HG03575 (cell line): Measurements from ENCODE around the gene PPP2CA.
"Not testable (repeated sequence)": the region's sequence is repeated elsewhere in the genome, so short reads cannot be mapped to it uniquely, and the experiment has no call there.

Source experiments
- ATAC-seq: cut with Tn5 transposase; IDR thresholded peaks from one replicate; pipeline ENCODE4 v1.9.1; 2021; ENCODE audit not compliant: unreplicated experiment, insufficient number of reproducible peaks, low FRiP score; ENCODE audit errors: extremely low read depth

PPP2CA gene

GRCh38 chr5:134225780-134226440 is at the start of gene PPP2CA:
TSS of gene PPP2CA (minus strand) at chr5:134226073. CDS start at chr5:134225861, 212 bp downstream.
- peak; percentile 64 for ATAC-seq

DNA sequence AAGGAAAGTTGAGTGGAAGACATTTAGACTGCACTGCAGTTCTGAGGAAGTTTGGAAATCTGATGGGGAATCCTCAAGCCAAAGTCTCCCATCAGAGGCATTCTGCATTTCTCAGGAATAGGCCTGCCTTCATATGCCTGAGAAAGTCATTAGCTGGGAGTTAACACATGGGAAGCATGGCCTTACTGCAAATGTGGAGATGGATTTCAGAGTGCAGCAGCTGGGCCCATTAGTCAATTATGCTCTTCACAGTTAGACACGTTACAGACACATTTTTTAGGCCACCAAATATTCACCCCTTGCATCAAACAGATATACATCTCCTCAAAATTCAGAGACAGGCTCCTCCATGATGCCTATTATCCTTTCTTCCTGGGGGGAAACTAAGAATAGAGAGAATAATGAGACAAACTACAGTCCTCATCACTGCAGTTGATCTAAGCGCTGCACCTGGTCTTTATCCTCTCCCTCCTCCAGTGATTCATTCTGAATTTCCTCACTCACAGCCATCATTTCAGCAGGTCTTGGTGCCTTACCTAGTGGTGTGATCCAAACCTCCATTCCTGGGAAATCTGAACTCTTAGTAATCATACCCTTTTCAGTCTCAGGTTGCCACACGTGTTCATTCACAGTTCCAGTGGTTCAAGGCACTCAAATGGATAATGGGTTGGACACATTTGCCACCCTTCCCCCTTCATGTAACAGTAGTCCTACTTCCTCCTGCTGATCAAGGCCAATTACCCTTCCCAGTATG is 47.9 kb upstream of the PPP2CA start:
- no peak for ATAC-seq

- no peak for ATAC-seq
These were observed 45.2 kb upstream of the PPP2CA start for GRCh38 chr5:134271059-134271458.

DNA sequence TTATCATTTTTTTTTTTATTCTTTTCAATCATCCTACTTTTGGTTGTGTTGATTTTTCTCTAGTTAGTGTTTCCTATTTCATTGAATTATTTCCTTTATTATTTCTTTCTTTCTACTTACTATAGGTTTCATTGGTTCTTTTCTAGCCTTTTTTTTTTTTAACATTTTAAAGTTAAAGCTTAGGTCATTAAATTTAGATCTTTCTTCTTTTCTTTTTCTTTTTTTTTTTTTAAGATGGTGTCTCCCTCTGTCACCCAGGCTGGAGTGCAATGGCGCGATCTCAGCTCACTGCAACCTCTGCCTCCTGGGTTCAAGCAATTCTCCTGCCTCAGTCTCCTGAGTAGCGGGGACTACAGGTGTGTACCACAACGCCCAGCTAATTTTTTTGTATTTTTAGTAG is 43.0 kb upstream of the PPP2CA start:
- ATAC-seq: no peak

GRCh38 chr5:134268019-134268601 is 42.2 kb upstream of the PPP2CA start:
- ATAC-seq: no peak

DNA sequence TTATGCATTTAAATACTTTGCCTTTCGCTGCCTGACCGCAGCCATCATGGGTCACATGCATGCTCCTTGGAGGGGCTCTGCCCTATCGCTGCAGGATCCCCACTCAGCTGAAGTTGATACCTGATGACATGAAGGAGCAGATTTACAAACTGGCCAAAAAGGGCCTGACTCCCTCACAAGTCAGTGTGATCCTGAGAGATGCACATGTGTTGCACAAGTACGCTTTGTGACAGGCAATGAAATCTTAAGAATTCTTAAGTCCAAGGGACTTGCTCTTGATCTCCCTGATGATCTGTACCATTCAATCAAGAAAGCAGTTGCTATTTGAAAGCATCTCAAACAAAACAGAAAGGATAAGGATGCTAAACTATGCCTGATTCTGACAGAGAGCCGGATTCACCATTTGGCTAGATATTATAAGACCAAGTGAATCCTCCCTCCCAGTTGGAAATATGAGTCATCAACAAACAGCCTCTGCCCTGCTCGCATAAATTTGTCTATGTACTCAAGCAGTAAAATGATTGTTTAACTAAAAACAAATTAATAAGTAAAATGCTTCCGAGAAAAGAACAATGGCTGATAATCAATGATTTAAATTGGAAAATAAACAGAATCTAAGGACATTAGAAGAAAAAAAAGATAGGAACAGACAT is 41.6 kb upstream of the PPP2CA start:
- ATAC-seq: no peak

DNA sequence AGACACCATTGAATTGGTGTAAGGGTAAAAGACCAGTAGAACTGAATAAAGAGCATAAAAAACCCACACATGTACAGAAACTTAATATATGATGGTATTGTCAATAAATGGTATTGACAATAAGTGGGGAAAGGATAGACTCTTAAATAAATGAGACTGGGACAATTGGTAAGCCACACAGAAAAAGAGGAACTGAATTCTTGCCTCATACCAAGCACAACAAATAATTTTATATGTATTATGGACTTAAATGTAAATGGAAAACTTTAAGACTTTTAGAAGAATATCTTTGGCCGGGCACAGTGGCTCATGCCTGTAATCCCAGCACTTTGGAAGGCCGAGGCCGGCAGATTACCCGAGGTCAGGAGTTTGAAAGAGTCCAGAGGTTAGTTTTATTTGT is 37.9 kb upstream of the PPP2CA start:
- no peak for ATAC-seq

- ATAC-seq: not testable (repeated sequence)
These were observed 36.8 kb upstream of the PPP2CA start for GRCh38 chr5:134262629-134263028.

GRCh38 chr5:134258896-134259295 is 33.0 kb upstream of the PPP2CA start:
- ATAC-seq: no peak

GRCh38 chr5:134257176-134257575 is 31.3 kb upstream of the PPP2CA start:
- no peak for ATAC-seq

GRCh38 chr5:134255418-134256150 is 29.7 kb upstream of the PPP2CA start:
- no peak for ATAC-seq

DNA sequence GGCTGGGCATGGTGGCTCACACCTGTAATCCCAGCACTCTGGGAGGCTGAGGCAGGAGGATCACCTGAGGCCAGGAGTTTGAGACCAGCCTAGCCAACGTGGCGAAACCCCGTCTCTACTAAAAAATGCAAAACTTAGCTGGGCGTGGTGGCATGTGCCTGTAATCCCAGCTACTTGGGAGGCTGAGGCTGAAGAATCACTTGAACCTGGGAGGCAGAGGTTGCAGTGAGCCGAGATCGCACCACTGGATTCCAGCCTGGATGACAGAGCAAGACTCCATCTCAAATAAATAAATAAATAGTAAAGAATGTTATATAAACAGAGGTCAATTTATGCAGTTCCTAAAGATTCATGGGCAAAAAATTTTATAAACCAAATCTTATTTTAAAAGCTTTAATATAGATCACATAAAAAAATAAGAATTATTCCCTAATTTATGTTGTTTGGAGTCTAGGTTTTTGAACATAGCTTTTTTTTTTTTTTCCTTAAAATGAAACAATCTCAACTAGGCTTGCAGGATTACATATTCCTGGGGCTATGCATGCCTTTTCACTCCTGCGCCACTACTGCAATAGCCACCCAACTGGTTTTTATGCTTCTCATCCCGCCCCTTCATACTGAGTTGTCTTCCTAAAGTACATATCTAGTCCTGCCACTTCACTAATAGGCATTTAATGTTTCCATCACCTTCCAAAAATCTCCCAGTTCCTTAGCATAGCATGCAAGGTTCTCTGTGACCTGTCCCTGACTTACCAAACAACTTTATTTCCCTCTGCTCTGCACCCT is 27.7 kb upstream of the PPP2CA start:
- not testable (repeated sequence) for ATAC-seq

GRCh38 chr5:134252671-134253070 is 26.8 kb upstream of the PPP2CA start:
- no peak for ATAC-seq

DNA sequence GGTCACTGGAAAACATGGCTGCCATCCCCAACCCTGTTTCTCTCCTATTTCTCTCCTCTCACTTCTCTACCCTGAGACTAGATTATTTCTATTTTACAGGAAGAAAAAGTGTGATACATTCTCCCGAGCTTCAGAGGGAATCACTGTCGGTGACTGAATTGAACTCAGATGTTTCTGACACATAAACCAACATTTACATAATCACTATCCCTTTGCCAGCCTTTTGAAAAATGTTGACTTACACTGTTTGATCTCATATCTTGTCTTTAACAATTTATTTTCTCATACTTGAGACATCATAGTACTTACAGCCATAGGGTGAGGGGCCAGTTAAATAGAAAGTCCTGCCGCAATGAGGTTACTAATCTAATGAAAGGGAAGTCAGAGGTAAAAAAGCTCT is 25.1 kb upstream of the PPP2CA start:
- ATAC-seq: no peak

GRCh38 chr5:134249469-134250379 is 23.9 kb upstream of the PPP2CA start:
- ATAC-seq: no peak

DNA sequence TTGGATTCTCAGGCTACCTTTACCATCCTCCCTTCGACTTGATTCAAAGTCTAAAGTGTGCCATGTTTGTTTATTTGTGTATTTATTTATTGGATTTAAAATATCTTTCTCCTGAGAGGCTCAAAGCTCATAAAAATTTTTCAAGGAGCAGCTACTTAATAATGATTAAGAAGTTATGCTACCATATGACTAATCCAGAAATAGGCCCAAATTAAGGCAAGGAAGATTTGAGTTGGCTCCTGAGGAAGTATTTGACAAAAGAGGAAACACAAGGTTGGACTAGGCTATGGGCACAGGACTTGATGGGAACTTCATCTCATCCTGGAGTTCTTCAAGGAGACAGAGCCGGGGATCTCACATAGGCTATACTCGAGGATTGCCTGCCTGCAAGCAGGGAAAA is 22.4 kb upstream of the PPP2CA start:
- ATAC-seq: no peak

- no peak for ATAC-seq
These were observed 21.8 kb upstream of the PPP2CA start for GRCh38 chr5:134247428-134248224.
